ENCODE data around the gene BEAN1.

Gene BEAN1

DNA sequence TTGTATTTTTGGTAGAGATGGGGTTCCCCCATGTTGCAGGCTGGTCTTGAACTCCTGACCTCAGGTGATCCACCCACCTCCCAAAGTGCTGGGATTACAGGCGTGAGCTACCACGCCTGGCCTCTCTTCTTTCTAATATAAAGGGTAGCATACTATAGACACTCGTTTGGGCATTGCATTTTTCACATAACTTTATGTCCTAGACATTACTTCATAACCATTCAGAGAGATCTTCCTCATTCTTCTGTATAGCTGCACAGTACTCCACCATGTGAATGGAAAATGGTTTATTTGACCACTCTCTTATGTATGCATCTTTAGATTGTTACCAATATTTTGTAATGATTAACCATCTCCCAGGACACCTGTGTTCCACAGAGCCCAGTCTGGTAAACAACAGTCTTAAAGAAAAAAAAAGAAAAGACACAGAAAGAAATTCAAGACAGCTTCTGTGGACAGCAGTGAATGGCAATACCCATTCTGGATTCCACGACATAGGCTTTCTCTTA lies 80.7 kb downstream of the BEAN1 start:
- H3K27ac ChIP-seq (ENCODE audit: low read depth, low read length): no peak overlapping the region
- no peaks in the 10 kb centered on the region for H3K9me2 ChIP-seq (replicated peaks; ENCODE audit: control insufficient read depth, low read length)
- H3K4me3 ChIP-seq (ENCODE audit: low read length): no peak overlapping the region
- no peaks in the 10 kb centered on the region for H3K36me3 ChIP-seq (ENCODE audit: control insufficient read depth, low read length)
- no peaks in the 10 kb centered on the region for H3K4me1 ChIP-seq (ENCODE audit: control insufficient read depth, low read length)
- no peak for TF ChIP-seq EZH2phosphoT487 (IDR thresholded peaks at IDR 0.05; ENCODE audit: borderline replicate concordance, low read length)
- TF ChIP-seq, protein P1, sequence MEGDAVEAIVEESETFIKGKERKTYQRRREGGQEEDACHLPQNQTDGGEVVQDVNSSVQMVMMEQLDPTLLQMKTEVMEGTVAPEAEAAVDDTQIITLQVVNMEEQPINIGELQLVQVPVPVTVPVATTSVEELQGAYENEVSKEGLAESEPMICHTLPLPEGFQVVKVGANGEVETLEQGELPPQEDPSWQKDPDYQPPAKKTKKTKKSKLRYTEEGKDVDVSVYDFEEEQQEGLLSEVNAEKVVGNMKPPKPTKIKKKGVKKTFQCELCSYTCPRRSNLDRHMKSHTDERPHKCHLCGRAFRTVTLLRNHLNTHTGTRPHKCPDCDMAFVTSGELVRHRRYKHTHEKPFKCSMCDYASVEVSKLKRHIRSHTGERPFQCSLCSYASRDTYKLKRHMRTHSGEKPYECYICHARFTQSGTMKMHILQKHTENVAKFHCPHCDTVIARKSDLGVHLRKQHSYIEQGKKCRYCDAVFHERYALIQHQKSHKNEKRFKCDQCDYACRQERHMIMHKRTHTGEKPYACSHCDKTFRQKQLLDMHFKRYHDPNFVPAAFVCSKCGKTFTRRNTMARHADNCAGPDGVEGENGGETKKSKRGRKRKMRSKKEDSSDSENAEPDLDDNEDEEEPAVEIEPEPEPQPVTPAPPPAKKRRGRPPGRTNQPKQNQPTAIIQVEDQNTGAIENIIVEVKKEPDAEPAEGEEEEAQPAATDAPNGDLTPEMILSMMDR (IDR thresholded peaks at IDR 0.05; ENCODE audit: low read depth, low read length, poor library complexity, severe bottlenecking): no peak
- no peaks in the 10 kb centered on the region for H3K9me3 ChIP-seq (ENCODE audit: control insufficient read depth, insufficient read depth, low read length)
- H3F3A ChIP-seq (ENCODE audit: control insufficient read depth, insufficient read depth): no peaks in the 10 kb centered on the region
- no peak overlapping the region for H3K4me2 ChIP-seq (ENCODE audit: low read length)
- H3K79me2 ChIP-seq (ENCODE audit: control insufficient read depth, low read length): no peaks in the 10 kb centered on the region
- H3K27me3 ChIP-seq (ENCODE audit: control insufficient read depth, low read length): peaks cover 7% of the 10 kb centered on the region; the same call in 1 of the 2 replicates
- no peaks in the 10 kb centered on the region for H4K20me1 ChIP-seq (ENCODE audit: control insufficient read depth, insufficient read depth, low read depth, low read length)

DNA sequence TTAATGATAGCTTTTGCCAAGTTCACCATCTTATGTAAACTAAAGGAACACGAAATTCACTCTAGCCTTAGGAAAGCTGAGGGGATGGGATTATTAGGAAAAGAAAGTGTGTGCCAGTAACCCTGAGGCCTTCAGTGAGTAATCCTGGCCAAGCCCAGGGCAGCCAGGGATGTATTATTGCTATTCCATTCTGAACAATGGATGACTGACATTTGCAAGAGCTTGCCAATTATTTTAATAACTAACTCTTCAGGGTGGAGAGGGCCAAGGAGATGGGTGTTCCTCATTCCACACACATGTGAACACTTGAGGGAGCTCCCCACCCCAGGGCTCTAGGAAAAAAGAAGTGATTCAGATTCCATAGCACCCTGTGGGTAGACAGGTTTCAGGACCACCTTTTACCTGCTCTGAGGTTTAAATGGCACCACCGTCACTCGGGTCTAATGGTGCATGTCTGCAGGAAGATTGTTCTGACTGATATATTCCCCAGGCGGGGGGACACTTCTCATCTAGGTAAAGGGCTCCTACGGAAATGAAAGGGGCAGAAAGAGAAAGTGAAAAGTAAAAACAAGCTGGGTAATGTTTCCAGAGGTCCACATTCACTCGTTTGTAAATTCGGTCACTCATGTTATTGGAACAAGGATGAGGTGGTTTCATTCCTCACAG lies 81.3 kb downstream of the BEAN1 start:
- H3K4me1 ChIP-seq (ENCODE audit: control insufficient read depth, low read length): no peaks in the 10 kb centered on the region
- H3K9me2 ChIP-seq (replicated peaks; ENCODE audit: control insufficient read depth, low read length): no peaks in the 10 kb centered on the region
- H3K79me2 ChIP-seq (ENCODE audit: control insufficient read depth, low read length): no peaks in the 10 kb centered on the region
- no peaks in the 10 kb centered on the region for H4K20me1 ChIP-seq (ENCODE audit: control insufficient read depth, insufficient read depth, low read depth, low read length)
- TF ChIP-seq EZH2phosphoT487 (IDR thresholded peaks at IDR 0.05; ENCODE audit: borderline replicate concordance, low read length): no peak
- TF ChIP-seq, protein P1 (IDR thresholded peaks at IDR 0.05; ENCODE audit: low read depth, low read length, poor library complexity, severe bottlenecking): no peak
- H3K27me3 ChIP-seq (ENCODE audit: control insufficient read depth, low read length): peaks cover 6% of the 10 kb centered on the region; the same call in 1 of the 2 replicates
- no peak overlapping the region for H3K27ac ChIP-seq (ENCODE audit: low read depth, low read length)
- H3K4me3 ChIP-seq (ENCODE audit: low read length): no peak overlapping the region
- no peak overlapping the region for H3K4me2 ChIP-seq (ENCODE audit: low read length)
- no peaks in the 10 kb centered on the region for H3F3A ChIP-seq (ENCODE audit: control insufficient read depth, insufficient read depth)
- no peaks in the 10 kb centered on the region for H3K36me3 ChIP-seq (ENCODE audit: control insufficient read depth, low read length)
- H3K9me3 ChIP-seq (ENCODE audit: control insufficient read depth, insufficient read depth, low read length): no peaks in the 10 kb centered on the region

- no peaks in the 10 kb centered on the region for H3K9me3 ChIP-seq (ENCODE audit: control insufficient read depth, insufficient read depth, low read length)
- no peaks in the 10 kb centered on the region for H3K79me2 ChIP-seq (ENCODE audit: control insufficient read depth, low read length)
- no peak overlapping the region for H3K4me2 ChIP-seq (ENCODE audit: low read length)
- no peaks in the 10 kb centered on the region for H3K36me3 ChIP-seq (ENCODE audit: control insufficient read depth, low read length)
- no peaks in the 10 kb centered on the region for H3K4me1 ChIP-seq (ENCODE audit: control insufficient read depth, low read length)
- H3K9me2 ChIP-seq (replicated peaks; ENCODE audit: control insufficient read depth, low read length): no peaks in the 10 kb centered on the region
- H3K4me3 ChIP-seq (ENCODE audit: low read length): no peak overlapping the region
- TF ChIP-seq, protein P1 (IDR thresholded peaks at IDR 0.05; ENCODE audit: low read depth, low read length, poor library complexity, severe bottlenecking): no peak
- no peak for TF ChIP-seq EZH2phosphoT487 (IDR thresholded peaks at IDR 0.05; ENCODE audit: borderline replicate concordance, low read length)
- no peaks in the 10 kb centered on the region for H3F3A ChIP-seq (ENCODE audit: control insufficient read depth, insufficient read depth)
- no peak overlapping the region for H3K27ac ChIP-seq (ENCODE audit: low read depth, low read length)
- H4K20me1 ChIP-seq (ENCODE audit: control insufficient read depth, insufficient read depth, low read depth, low read length): no peaks in the 10 kb centered on the region
- H3K27me3 ChIP-seq (ENCODE audit: control insufficient read depth, low read length): peaks cover 4% of the 10 kb centered on the region; the same call in 1 of the 2 replicates
Measured at GRCh38 chr16:66508914-66509496, 81.9 kb downstream of the BEAN1 start.

All from DOHH2 (cell line).